CD4-positive, alpha-beta T cell treated with Interleukin-1 beta for 1 hour (primary cell): Measurements from ENCODE around the gene DBH.
"Not testable (repeated sequence)": the region's sequence is repeated elsewhere in the genome, so short reads cannot be mapped to it uniquely, and the experiment has no call there.

Experiments
- DNase-seq, 2 donors: peaks; one replicate each; pipeline ENCODE4 v3.0.0-alpha.2; 2020 to 2022

DBH gene

DNA sequence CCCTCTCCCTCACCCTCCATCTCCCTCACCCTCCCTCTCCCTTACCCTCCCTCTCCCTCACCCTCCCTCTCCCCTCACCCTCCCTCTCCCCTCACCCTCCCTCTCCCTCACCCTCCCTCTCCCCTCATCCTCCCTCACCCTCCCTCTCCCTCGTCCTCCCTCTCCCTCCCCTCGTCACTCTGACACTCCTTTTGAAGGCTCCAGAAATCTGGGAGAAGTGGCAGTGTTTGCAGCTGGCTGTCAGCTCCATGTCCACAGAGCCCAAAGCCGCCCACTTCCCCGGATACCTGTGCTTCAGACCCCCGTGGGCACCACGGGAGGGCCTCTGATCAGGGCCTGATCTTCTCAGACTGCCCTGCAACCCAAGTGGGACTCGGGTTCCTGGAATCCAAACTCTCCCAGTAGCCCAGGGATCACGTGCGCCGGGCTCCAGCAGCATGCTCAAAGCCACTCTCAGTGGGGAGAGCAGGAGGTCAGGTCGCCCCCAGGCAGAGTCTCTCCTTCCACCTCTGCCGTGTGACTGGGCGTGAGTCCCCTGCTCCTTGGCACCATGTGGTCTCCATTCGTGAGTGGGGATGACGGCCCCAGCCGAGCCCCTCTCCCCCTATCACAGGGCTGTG lies 33.1 kb downstream of the DBH start:
- DNase-seq, result no peak

DNA sequence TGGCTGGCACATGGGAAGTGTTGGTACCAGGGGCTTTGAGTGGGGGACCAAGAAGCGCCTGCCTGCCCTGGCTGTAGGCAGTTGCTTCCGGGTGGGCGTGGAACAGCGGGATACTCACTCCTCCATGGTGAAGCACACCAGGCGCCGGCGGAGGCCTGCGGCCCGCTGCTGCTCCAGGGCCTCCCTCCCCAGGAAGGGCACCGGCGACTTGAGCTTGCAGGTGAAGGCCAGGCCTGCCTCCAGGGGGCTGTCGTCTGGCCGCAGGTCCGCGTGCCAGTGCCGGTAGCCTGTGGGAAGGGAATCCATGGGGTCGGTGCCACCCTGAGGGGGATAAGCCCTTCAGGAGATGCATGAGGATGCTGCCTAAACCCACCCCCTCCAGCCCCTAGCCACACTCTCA lies 34.3 kb downstream of the DBH start:
- DNase-seq, result no peak

DNA sequence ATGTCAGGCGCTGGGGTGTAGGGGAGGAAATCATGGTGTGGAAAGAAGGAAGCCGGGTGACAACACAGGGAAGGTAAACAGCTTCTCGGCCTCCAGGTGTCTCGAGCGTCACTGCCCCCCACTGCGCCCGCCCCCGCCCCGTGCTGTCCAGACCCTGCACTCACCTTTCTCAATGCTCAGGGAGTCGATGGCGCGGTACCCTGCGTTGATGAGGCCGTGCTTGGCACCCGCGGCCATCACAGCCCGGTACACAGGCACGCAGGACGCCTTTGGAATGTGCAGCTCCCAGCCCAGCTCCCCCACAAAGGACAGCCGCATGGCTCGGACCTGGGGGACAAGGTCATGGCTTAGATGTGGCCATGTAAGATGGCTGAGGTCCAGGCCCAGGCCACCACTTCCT lies 35.2 kb downstream of the DBH start:
- no peak for DNase-seq

DNA sequence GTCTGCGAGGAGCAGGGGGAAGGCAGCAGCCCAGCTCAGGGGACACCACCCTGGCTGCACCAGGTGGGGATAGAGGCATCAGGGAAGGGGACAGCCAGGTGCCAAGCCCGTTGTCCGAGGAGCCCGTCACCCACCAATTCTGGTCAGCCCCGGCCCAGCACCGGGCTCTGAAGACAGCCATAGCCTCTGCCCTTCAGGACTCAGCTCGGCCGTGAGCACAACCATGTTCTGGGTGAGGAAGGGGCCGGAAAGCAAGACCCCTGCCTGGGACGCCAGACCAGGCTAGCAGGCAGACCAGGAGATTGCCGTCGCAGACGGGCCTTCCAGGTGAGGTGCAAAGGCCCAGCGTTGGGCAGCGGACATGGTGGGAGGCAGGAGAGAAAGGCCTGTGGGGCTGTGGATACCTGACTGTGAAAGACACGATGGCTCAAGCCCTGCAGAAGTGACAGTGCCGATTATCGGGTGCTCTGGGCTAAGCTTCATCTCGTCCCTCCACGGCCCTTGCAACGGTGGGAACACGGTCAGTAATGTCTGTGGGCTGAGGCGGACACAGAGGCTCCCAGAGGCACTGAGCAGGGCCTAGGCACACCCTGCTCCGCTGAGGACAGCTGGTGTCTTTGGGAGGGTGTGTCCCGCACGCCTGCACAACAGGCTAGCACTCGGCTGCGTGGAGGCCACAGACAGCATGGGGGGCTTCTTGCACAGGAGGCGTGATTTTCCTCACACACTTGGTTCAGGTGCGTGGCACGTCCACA lies 36.5 kb downstream of the DBH start:
- no peak for DNase-seq

DNA sequence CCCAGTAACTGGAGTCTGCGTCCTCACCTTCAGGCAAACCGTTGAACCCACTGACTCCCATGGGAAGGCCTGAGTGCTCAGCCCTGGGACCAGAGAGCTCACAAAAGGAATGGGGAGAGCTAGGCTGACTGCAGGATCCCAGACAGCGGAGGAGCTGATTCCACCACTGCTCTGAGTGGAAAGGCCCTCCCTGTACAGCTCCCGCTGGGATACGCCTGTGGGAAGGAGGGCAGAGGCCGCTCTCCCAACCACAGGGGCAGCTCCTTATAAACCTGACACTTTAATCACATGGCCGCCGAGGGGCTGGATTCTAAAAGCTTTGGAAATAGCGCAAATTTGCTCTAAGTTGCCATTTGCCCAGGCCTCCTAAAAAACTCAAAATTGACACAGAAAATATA lies 37.1 kb downstream of the DBH start:
- DNase-seq, result no peak

DNA sequence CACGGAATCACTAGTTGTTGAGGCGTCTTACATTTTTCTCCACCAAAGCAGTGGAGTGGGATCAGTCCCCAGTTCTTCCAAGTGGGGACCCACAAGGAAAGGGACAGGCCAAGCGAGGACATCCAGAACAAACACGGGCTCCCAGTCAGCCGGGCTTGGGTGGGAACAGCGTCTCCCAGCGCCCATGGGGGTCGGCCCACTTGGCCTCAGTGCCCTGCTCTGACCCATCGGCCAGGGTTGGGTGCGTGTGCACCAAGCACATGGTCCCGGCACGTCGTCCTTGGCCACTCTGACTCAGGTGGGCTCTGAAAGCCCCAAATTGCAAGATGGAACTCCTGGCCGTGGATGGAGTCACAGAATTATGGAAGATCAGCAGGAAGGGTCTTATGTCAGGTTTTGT lies 37.9 kb downstream of the DBH start:
- no peak for DNase-seq

DNA sequence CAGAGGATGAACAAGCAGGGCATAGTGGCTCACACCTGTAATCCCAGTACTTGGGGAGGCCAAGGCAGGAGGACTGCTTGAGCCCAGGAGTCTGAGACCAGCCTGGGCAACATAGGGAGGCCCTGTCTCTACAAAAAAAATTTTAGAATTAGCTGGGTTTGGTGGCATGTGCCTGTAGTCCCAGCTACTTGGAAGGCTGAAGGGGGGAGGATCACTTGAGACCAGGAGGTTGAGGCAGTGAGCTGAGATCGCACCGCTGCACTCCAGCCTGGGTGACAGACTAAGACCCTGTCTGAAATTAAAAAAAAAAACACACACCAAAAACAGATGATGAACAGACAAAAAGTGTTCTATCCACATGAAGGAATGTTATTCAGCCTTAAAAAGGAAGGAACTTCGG lies 39.6 kb downstream of the DBH start:
- DNase-seq, result not testable (repeated sequence)

DNA sequence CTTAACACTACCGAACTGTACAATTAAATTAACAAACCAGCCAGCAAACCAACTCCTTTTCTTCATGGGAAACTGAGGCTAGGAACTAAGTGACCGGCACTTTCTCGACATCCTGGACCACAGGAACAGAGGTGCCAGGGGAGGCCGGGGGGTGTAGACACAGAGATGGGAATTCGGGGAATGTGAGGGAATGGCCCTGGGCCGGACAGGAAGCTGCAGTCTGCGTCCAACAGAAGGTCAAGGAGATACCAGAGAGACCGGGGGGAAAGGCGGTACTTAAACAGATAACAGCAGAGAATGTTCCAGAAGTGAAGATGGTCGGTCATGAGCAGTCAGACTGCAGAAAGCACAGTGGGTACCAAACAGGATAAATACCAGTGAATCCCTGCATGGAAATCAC lies 40.3 kb downstream of the DBH start:
- no peak for DNase-seq

DNA sequence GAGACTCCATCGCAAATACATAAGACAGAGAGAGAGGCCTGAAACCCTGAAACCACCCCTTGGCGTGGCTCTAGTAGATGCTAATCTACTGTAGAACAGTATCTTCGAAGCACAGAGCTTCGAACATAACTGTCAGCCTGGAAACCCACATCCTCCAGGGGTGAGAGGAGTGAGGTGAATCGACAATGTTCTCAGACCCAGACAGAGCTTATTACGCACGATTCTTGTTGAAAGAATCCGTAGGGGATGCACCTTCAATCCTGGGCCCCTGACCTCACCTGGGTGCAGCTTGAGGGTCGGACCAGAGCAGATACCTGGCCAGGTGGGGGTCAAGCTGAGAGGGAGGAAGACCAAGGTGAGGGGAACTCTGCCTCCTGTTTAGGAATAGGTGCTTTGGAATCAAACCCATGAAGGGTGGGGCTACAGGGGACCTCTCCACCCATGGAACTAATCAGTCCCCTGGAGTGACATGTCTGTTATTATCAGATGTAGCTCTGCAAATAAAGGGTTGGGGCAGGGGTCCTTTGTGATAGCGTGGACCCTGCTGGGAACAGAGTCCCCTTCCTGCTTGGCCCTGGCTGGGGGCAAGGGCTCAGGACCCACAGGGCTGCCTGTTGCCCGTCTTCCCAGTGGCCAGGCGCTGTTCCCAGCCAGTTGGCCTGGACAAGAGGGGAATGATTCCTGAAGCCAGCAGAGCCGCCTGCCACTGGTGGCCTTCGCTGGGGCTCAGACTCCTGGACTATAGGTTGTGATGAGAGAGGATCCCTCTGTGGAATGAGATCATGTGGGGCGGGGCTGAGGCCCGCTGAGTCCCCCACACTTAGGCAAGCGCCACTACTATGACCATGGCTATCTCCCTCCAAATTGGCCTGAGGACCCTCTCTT lies 41.2 kb downstream of the DBH start:
- DNase-seq, result peak; percentile 68 to 75

DNA sequence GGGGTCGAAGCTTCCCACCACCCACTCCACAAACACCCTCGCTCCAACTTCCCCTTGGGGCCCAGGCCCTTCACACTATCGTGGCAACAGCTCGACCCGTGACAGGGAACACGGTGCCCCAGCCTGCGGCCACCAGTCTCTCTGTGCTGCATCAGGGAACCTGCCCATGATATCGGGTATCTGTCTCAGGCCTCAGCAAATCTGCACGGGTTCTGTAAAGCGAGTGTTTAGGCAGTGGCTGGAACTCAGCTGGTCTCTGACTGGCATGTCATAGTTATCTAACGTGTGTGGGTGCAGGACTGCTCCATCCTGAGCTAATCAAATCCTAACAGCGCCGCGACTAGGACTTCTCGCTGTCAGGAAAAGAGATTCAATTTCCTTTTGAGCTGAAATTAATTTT lies 42.9 kb downstream of the DBH start:
- no peak for DNase-seq

DNA sequence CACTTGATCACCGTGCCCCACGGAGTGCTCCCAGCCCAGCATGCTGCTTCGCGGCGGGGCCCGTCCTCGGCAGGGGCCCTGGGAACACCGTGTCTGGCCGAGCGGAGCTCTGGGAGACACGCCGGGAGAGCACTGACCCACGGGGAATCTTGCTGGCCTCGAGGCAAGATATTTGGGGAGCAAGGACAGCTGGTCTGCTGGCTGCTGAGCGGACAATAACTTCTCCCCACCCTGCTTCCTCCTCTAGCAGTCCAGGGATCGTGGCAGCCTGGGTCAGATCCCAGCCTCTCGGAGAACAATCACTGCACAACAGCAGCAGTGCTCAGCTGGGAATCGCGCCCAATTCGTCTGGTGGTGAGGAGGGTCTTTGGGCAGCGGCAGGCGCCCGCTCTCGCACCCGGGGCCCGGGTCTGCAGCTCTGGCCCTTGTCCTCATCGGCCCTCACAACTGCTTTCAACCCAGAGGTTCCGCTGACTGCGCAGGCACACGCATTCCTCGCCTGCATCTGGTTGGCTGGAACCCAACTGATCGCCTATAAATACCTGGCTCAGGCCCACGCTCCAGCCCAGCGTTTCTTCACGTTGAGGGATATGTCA lies 43.4 kb downstream of the DBH start:
- no peak for DNase-seq

DNA sequence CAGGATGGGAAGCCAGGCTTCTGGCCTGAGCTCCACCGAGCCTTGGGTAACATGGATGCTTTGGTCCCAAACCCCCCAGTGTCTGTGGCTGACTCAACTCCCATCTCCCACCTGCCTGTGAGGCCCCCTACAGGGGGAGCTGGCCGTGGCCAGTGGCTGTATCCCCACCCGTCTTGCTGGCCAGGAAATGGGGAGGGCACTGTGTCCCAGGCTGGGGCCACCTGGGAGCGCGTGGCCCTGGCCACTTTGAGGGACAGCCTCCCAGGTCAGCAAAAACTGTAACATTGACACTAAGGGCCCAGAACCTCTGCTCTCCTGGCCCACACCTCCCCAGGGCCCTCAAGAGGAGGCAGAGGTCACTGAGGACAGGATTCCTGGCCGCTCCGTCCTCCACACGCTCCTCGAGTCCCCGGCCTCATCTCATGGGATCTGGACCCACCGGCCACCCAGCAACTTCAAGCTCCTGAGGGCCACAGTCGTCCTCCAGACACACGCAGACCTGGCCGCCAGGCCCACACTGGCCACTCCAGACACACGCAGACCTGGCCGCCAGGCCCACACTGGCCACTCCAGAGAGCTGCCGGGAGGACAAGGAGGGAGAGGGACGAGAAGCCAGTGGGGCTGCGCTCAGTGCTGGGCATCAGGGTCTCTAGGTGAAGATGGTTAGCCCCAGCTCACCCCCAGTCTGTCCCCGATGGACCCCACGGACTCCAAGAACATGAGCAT lies 44.2 kb downstream of the DBH start:
- DNase-seq, result no peak

DNA sequence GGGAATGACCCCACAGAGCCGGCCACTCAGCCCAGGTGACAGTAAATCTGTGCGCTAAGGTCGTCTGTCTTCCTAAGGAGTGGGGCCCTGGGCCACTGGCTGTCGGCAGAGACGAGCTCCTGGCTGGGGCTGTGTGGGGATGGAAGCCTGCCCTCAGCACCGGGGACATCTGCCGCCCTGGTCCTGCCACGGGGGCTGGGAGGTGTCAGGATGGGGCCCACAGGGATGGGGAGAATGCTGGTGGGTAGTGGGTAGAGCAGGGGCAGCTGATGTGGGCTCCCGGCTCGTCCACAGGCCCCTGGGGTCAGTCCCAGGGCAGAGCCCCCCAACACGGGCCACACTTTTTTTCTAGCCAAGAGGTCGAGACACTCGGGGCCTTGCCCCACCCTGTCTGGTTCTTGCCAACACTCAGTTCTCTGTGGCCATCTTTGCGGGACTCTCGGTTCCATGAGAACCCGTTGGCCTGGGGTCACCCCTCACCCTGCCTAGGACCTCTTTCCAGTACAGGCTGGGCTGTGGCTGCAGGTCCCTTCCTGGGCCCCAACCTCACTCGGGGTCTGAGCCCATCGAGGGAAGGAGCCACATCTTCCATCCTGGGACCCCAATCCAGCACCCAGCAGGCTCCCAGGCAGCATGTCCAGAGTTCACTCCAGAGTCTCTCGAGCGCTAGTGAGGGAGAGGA lies 45.0 kb downstream of the DBH start:
- no peak for DNase-seq

DNA sequence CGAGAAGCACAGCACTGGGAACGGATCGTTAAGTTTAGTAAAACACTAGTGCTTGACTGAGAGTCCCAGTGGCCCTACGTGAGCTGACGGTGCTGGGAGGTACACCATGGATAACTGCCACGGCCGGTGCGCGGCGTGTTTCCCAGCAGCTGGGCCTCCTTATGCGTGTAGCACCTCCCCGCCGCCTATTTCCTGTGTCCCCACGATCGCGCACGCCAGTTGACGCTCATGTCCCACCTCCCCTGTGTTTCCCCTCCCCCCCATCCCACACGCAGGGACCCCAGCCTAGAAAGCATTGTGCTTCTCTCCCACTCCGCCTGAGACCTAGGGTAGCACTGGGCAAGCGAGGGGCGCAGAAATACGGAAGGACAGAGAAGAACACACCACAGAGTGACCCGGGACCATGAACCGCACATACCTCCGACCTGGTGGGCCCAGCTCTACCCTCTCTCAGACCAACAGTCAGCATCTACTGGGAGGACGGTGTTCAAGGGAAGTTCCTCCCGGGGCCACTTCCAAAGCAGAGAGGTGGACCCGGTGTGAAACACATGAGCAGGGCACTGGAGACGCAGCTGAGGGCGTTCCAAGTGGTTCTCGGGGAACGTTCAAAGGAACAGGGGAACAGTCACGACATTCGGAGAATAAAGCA lies 45.6 kb downstream of the DBH start:
- DNase-seq, result no peak

DNA sequence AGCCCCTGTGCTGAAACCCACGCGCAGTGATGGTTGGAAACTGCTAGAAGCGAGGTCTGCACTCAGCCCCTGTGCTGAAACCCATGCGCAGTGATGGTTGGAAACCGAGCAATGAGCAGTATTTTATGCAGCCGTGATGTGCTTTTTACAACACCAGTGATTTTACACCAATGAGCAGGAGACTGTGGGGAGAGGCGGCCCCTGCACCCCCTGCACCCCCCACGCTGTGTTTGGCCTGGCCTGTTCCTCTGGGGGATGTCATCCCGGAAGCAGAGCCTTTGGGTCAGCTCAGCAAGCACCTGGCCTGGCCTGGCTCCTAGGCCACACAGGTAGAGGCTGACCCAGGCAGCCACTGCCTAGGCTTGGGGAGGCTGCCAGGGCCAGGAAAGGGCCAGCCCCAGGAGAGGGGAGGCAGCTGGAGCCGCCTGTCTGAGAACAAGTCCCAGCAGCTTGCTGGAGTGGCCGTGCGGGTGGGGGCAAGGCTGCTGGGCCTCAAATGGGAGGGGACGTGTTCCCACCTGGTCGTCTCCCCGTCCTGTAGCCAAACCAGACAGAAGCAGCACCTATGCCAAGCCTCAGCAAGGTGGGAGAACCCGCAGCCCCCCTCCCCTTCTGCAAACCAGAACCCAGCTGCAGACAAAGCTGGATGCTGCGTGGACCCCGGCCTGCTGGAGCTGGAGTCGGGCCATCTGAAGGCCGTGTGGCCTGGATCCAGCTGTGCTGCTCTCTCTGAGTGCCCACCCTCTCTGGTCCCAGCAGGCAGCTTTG lies 46.8 kb downstream of the DBH start:
- no peak for DNase-seq

DNA sequence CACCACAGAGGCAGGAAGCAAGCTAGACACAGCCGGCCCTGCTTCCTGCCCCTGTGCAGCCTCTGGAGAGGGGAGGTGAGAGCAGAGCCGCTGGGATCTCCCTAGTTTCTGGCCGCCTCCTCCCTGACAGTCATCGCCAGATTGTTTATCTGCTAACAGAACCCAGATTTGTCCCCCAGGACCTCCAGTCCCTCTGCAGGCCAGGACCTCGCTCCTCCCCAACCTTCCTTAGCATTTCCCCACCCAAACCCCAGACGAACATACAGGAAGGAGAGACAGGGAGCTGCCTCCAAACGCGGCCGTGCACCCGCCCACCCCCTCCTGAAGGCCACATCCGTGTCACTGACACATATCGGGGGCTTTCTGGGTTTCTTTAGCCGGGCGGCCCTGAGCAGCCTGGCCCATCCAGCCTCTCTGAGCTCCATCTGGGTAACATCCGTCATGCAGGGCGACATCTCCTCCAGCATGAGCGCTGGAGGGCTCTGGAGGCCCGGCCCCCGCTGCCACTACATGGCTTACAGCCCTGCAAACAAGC lies 47.5 kb downstream of the DBH start:
- DNase-seq, result peak; percentile 74 to 75

DNA sequence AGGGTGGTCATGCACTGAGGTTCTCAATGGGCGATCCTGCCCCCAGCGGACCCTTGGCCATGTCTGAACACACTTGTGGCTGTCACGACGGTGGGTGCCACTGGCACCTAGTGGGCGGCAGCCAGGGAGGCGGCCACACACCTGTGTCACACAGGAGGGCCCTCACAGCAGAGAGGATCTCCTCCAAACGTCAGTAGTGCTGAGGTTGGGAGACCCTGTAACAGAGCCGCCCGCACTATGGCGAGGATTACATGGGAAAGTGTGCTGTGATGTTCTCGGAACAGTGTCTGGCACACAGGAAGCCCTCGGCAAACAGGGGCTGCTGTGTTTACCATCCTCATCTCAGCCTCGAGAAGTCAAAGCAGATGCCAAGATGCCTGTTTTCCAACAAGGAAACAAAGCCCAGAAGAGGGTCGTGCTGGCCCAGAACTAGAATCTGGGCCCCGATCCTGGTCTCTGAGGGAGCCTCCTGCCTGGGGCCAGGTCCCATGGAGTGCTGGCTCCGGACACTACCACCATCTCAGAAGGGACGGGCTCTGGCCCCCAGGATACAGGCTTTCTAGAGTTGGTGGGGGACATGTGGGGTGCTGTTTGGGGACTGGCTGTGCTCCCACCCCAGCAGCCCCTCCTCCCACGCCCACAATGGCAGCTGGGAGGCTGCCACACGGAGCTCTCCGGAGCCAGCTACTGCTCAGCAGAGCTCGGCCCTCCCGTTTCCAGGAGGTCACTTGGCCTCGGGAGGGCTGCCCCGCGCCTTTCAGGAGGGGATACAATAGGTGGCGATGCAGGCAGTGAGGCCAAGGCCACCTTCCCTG lies 48.2 kb downstream of the DBH start:
- no peak for DNase-seq

DNA sequence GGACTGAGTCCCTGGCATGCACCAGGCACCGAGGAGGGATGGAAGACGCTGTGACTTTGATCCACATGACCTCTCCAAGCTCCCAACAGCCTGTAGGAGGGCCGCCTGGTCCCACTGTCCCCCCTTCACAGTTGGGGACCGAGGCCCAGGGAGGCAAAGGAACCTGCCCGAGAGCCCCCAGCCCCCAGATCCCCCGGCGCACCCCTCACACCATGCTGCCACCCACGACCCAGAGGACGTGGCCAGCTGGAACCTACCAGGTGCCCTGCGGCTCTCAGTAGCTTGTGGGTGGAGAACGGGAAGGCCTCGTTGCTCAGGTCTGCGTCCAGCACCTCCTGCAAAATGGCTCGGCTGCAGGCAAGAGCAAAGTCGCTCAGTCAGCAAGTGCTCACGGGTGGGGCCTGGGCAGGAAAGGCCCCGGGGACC lies 48.8 kb downstream of the DBH start:
- no peak for DNase-seq
